ENCODE data around the gene TSEN2. TPM values are rescaled to one million over a fixed set of nuclear protein-coding genes. Genes with fewer than 3 reads are reported as not detected.
A peak's percentile ranks its signal among the peaks of the same experiment; 100 is the strongest.

Gene TSEN2
- total RNA-seq, 1 donor from 2014 or later = 11.4 TPM

GRCh38 chr3:12489368-12489767 is 5.1 kb downstream of the TSEN2 start:
- H3K4me3 ChIP-seq (ENCODE audit: low read depth, low read length) = no peak overlapping the region
- DNase-seq (ENCODE audit: low read depth) = no peak
- H3K36me3 ChIP-seq (ENCODE audit: control insufficient read depth, insufficient read depth, low read length) = no peaks in the 10 kb centered on the region
- H3K27me3 ChIP-seq (ENCODE audit: control insufficient read depth, insufficient read depth, low read length) = no peaks in the 10 kb centered on the region
- no peak for TF ChIP-seq CTCF (IDR thresholded peaks at IDR 0.05; ENCODE audit: insufficient read depth, low read length, poor library complexity, severe bottlenecking)

DNA sequence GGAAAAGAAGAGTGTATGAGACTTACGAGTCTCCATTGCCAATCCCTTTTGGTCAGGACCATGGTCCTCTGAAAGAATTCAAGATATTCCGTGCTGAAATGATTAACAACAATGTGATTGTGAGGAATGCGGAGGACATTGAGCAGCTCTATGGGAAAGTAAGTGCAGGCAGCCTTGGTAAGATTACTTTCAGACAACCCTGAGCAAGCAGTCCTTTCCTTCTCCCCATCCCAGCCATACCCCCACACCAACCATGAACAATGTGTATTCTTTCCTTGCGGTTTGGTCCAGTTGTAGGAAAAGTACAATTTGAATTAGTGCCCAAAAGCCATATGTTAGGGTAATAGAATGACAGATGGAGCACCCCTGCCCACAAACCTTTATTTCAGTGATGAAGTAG is 5.6 kb downstream of the TSEN2 start:
- Histone ChIP-seq H3K36me3 (ENCODE audit: control insufficient read depth, insufficient read depth, low read length) (no peaks in the 10 kb centered on the region), H3K27me3 (ENCODE audit: control insufficient read depth, insufficient read depth, low read length) (no peaks in the 10 kb centered on the region), H3K4me3 (ENCODE audit: low read depth, low read length) (no peak overlapping the region)
- DNase-seq (ENCODE audit: low read depth) = no peak
- TF ChIP-seq CTCF (IDR thresholded peaks at IDR 0.05; ENCODE audit: insufficient read depth, low read length, poor library complexity, severe bottlenecking) = no peak

GRCh38 chr3:12490547-12490946 is 6.3 kb downstream of the TSEN2 start:
- no peaks in the 10 kb centered on the region for H3K27me3 ChIP-seq (ENCODE audit: control insufficient read depth, insufficient read depth, low read length)
- no peak overlapping the region for H3K4me3 ChIP-seq (ENCODE audit: low read depth, low read length)
- H3K36me3 ChIP-seq (ENCODE audit: control insufficient read depth, insufficient read depth, low read length) = no peaks in the 10 kb centered on the region
- no peak for TF ChIP-seq CTCF (IDR thresholded peaks at IDR 0.05; ENCODE audit: insufficient read depth, low read length, poor library complexity, severe bottlenecking)
- DNase-seq (ENCODE audit: low read depth) = no peak

DNA sequence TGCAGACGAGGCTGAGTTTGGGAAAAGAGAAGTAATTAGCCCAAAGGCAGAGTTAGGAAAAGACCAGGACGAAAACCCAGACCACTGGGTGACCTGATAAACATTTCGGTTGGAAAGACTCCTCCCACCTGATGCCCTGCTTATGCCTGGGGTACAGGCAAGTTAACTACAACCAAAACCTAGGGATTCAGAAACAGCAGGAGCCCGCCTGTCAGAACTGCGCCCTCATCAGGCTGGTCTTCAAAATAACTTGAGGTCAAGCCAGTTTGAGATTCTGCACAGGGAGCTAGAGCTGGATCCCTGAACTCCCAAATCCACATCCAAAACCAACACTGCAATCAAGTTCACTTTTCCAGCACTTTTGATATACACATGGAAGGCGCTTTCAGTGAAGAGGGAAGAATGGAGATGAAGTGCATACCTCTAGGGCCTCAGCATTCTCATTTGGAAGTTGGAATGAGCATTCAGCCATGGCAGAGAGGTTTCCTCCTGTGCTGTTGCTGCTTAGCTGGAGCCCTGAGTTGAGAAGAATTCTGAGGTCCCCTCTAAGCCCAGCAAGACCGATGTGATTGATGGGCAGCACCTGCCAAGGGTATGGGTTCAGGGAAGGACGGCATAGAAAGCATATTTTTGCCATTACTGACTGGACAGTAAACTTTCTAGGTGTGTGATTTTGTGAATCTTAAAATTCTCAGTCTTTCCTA is 11.6 kb downstream of the TSEN2 start:
- Histone ChIP-seq H3K36me3 (ENCODE audit: control insufficient read depth, insufficient read depth, low read length) (peaks cover 4% of the 10 kb centered on the region), H3K27me3 (ENCODE audit: control insufficient read depth, insufficient read depth, low read length) (no peaks in the 10 kb centered on the region), H3K4me3 (ENCODE audit: low read depth, low read length) (no peak overlapping the region)
- DNase-seq (ENCODE audit: low read depth) = no peak
- peak; percentile 22 for TF ChIP-seq CTCF (IDR thresholded peaks at IDR 0.05; ENCODE audit: insufficient read depth, low read length, poor library complexity, severe bottlenecking)

- no peak for TF ChIP-seq CTCF (IDR thresholded peaks at IDR 0.05; ENCODE audit: insufficient read depth, low read length, poor library complexity, severe bottlenecking)
- Histone ChIP-seq H3K27me3 (ENCODE audit: control insufficient read depth, insufficient read depth, low read length) (no peaks in the 10 kb centered on the region), H3K4me3 (ENCODE audit: low read depth, low read length) (no peak overlapping the region), H3K36me3 (ENCODE audit: control insufficient read depth, insufficient read depth, low read length) (peaks cover 4% of the 10 kb centered on the region)
- DNase-seq (ENCODE audit: low read depth) = no peak
Measured at GRCh38 chr3:12496453-12496761, 12.1 kb downstream of the TSEN2 start.

DNA sequence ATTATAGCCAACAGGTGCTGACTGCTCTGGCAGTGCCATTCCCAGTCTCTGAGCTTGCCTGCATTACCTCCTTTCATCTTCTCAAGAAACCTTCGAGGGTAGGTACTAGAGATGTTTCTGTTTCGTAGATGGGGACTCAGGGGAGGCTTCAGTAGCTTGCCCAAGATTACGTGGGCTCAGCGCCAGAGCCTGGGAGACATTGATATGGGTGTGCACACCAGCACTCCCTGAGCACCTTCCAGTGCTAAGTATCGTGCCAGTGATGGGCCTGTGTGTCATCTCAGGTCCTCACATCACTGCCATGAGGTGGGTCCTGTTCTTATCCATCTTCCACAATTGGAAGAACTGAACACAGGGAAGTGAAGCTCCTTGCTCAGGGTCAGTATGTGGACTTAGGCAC is 15.2 kb downstream of the TSEN2 start:
- H3K27me3 ChIP-seq (ENCODE audit: control insufficient read depth, insufficient read depth, low read length) = no peaks in the 10 kb centered on the region
- peaks cover 4% of the 10 kb centered on the region for H3K36me3 ChIP-seq (ENCODE audit: control insufficient read depth, insufficient read depth, low read length)
- no peak for TF ChIP-seq CTCF (IDR thresholded peaks at IDR 0.05; ENCODE audit: insufficient read depth, low read length, poor library complexity, severe bottlenecking)
- DNase-seq (ENCODE audit: low read depth) = no peak
- no peak overlapping the region for H3K4me3 ChIP-seq (ENCODE audit: low read depth, low read length)

Measured in kidney epithelial cell (primary cell).